ENCODE measurements around the gene SPOCK2.

Gene SPOCK2

GRCh38 chr10:72107325-72108003 lies 19.1 kb upstream of the SPOCK2 start:
- DNase-seq, result no peak

GRCh38 chr10:72106896-72107295 lies 18.5 kb upstream of the SPOCK2 start:
- no peak for DNase-seq

- no peak for DNase-seq
Observed at GRCh38 chr10:72106154-72106849, 18.0 kb upstream of the SPOCK2 start.

GRCh38 chr10:72105710-72106109 lies 17.4 kb upstream of the SPOCK2 start:
- DNase-seq, result no peak

DNA sequence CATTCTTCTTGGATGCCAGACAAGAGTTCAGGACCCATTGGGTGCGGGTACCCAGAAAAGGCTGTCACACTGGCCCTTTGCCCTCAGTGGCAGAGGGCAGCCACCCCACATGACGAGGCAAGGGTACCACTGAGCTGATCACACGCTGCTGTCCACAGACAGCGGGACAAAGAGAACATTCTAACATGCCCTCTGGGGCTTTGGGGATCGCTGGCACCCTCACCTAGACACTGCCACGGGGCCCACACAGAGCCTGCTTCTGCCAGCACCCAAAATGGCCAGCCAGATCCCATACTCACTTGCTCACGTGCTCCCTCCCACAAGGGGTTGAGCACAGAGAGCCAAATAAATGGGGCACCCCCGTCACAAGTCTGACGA lies 16.7 kb upstream of the SPOCK2 start:
- DNase-seq, result no peak

- no peak for DNase-seq
Observed at GRCh38 chr10:72104472-72105097, 16.2 kb upstream of the SPOCK2 start.

- no peak for DNase-seq
Observed at GRCh38 chr10:72099600-72099921, 11.2 kb upstream of the SPOCK2 start.

GRCh38 chr10:72098836-72099599 lies 10.7 kb upstream of the SPOCK2 start:
- no peak for DNase-seq

DNA sequence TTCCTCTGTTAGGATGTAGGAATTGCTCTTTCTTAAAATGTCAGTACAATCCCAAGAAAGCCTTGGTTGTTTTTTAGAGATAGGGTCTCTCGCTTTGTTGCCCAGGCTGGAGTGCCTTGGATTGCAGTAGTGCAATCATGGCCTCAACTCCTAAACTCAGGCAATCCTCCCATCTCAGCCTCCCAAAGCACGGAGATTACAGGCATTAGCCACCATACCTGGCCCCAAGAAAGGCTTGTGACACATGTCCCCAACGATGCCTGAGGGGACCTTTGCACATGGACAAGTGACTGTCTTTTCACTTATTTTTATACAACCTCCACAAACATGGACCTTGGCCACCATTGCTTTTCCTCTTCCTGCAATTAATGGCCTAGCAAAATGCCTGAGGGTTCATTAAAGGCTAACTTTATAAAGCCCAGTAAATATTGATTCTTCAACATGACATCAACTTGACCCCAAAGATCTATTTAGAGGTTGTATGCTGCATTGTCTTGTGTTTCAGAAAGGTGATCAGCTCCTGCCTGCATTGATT lies 10.0 kb upstream of the SPOCK2 start:
- DNase-seq, result no peak

GRCh38 chr10:72097448-72098300 lies 9.3 kb upstream of the SPOCK2 start:
- no peak for DNase-seq

DNA sequence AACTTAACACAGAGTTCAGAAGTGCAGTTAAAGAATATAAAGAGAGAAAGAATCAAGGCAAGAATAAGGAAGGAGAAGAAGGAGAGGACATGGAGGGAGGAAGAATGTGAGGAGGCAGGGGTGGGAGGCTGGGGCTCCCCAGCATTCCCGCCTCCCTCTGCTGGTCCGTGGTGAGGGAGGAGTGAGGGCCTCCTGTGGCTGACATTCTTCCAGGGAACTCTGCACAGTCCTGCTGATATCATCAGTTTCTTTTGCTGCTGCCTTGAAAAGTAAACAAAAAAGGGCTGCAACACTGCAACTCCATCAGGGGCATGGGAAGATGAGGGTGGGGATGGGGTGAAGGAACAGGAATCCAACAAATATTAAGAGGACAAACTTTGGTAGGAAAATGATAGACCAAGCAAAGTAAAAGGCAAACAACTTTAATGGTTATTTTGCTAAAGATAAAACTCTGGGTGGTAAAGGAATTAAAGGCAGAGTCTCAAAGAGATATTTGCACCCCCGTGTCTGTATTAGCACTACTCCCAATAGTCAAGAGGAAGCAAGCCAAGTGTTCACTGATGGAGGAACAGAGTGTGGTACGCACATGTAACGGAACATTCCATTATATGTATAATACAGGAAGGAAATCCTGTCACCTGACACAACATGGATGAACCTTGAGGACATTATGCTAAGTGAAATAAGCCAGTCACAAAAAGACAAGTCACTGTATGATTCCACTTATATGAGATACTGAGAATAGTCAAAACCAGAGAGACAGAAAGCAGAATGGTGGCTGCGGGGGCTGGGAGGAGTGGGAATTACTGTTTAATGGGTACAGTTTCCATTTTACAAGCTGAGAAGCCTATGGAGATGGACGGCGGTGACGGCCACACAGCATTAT lies 8.0 kb upstream of the SPOCK2 start:
- no peak for DNase-seq

DNA sequence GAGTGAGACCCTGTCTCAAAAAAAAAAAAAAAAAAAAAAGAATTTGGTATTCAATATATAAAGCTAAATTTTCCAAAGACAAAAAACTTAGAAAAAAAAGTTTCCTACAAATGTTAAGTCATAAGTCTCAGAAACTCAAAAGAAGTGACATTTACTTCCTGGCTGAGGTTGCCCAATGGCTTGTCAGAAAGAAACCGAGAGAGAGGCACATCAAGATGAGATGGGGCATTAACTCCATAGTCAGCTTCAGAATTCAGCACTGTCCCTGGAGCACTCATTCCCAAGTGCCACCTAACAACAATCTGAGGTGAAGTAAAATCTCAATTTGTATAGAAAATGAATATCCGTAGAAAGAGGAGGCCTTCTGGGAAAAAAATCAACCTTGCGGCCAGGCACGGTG lies 6.8 kb upstream of the SPOCK2 start:
- no peak for DNase-seq

DNA sequence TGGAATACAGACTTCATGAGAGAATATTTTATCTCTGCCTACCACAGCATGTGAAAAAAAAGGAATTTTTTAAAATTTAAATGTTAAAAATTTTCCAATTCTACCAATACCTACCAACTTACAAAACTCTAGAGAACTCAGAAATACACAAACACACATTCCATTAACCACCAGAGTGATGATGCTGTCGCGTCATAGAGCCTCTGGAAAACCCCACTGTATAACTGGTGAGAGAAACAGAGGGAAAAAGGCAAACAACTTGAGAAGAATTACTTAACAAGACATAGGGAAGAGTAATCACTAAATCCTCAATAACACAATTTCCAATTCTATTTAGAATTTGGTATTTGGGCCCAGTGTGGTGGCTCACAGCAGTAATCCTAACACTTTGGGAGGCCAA lies 6.2 kb upstream of the SPOCK2 start:
- DNase-seq, result no peak

DNA sequence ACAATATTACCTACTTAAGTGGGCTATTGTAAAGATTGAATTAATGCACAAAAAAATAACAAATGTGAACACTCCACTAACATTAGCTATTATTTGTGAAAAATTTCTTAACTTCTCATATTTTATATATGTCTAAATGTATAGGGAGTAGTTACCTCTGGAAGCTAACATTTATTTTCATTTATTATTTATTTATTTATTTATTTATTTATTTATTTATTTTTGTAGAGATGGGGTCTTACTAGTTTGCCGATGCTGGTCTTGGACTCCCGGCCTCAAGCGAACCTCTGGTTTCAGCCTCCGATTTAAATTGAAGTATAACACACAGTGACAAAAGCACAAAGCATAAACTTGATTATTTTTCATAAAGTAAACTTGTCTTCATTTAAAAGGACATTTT lies 5.1 kb upstream of the SPOCK2 start:
- no peak for DNase-seq

DNA sequence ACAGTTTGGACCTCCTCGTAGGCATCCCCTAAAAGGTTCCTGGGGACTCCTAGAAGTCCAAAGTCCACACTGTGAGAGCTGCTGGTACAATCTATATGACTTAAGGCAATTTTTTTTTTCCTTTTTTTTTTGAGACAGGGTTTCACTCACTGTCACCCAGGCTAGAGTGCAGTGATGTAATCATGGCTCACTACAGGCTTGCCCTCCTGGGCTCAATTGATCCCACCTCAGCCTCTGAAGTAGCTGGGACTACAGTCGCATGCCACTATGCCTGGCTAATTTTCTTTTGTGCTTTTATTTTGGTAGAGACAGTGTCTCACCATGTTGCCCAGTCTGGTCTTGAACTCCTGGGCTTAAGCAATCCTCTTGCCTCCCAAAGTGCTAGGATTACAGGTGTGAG lies 4.6 kb upstream of the SPOCK2 start:
- no peak for DNase-seq

GRCh38 chr10:72092171-72092924 lies 4.0 kb upstream of the SPOCK2 start:
- DNase-seq, result no peak

- DNase-seq, result no peak
Observed at GRCh38 chr10:72090326-72090725, 2.0 kb upstream of the SPOCK2 start.

DNA sequence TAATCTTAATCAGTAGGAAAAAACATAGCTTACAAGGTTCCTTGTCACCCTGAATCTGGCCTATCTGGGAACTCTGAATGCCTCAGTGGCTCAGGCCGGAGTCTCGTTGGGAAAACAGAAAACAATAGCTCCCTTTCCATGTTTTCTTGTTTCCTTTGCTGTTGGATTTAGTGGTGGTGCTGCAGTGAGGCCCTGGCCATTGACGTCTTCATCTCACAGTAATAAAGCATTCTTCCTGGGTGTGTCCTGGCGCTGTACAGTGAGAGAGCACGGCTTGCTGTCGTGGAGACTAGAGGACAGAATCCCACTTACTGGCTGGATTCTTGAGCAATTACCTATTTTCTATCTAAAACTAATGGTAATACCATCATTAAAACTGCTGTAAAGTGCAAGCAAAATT lies 1.3 kb upstream of the SPOCK2 start:
- no peak for DNase-seq

GRCh38 chr10:72088889-72089575 lies 681 bp upstream of the SPOCK2 start:
- peak; percentile 46 for DNase-seq

GRCh38 chr10:72087392-72087968 lies 871 bp downstream of the SPOCK2 start:
- DNase-seq, result peak; percentile 47
